Cerebellar cortex (tissue), 1 donor: ENCODE measurements around the gene ATP11B.

Source experiments
- DNase-seq: peaks from one replicate; pipeline ENCODE4 v3.0.0-alpha.2; 2015; ENCODE audit warnings: low spot score

The ATP11B gene

GRCh38 chr3:182910936-182911781, 117.9 kb downstream of the ATP11B start:
- DNase-seq, result no peak

DNA sequence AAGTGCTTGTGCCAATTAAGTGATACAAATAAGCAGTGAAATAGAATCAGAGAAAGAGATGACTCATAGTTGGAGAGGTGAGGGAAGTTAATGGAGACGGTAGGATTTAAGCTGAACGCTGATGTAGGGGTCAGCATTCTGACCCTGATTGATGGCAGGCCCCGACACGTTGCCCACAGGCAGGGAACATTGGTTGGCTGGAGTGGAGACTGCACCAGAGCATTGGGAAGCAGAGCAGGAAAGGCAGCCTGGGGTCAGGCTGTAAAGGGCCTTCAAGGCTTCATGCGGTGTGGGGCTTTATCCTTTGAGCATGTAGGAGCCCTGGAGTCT, 118.4 kb downstream of the ATP11B start:
- no peak for DNase-seq

DNA sequence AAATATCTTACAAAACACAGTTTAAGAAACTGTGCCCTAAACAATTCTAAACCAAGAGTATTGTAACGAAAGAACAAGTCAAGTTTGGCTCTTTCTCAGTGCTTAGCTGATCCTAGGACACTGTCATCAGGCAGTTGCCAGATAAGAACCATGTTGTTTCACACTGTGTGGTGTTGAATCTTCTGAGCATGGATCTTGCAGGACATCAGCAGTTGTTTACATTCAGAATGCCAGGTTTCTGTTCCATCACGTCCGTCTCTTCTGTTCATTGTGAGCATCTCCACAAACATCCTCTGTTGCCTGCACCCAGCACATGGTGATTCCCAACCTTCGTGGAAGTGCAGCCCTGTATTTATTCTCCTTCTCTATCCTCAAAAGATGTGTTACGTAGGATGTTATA, 119.2 kb downstream of the ATP11B start:
- DNase-seq, result no peak

DNA sequence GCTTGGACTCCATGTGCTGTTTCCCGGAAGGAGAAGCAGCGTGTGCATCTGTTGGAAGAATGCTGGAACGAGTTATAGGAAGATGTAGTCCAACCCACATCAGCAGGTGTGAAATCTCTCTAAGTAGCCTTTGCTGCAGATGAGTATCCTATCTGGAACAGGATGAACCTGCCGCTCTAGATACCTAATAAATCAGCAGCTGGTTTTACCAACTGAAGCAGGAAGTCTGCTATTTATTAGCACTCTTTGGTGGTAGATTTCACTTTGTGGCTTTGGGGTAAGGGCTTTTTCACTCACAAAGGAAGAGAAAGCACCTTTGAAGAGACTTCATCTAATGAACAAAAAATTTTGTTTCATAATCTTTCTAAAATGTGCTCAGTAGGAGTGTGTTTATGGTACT, 120.6 kb downstream of the ATP11B start:
- no peak for DNase-seq

DNA sequence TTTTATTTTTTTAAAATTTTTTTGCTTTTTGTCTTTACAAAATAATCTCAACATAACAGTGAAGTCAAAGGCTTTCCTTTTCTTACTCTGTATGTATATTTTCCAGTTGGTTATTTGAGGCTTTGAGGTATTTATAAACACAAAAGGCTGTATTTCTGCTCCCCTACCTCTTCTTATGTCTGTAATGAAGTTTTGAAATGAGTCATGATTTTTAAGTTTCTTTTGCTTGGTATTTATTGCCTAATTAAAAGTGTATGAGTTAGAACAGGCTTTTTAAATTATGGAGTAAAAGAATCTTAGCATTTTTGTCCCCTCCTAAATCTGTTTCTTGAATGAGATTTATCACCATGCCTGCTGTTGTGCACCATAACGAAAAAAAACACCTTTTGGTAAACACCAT, 121.0 kb downstream of the ATP11B start:
- no peak for DNase-seq

DNA sequence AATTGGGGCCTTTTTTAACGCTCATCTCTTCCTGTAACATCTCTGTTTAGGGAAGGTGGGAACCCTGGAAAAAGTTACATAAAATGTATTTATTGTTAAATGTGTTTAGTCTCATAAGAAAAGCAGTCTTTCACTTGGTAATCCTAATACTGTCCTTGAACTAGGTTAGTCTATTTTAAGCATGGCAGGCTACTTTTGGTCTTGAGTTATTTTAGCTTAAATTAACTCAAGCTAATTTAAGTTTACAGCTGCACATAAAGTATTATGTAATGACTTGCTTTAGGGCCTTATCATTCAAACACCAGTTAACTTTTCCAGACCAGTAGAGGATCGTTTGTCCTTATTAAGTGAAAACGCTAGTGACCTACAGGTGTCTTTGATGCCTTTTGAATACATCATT, 123.8 kb downstream of the ATP11B start:
- no peak for DNase-seq

- no peak for DNase-seq
Observed at GRCh38 chr3:182919866-182920357, 126.6 kb downstream of the ATP11B start.

- no peak for DNase-seq
Observed at GRCh38 chr3:182920515-182921084, 127.3 kb downstream of the ATP11B start.

DNA sequence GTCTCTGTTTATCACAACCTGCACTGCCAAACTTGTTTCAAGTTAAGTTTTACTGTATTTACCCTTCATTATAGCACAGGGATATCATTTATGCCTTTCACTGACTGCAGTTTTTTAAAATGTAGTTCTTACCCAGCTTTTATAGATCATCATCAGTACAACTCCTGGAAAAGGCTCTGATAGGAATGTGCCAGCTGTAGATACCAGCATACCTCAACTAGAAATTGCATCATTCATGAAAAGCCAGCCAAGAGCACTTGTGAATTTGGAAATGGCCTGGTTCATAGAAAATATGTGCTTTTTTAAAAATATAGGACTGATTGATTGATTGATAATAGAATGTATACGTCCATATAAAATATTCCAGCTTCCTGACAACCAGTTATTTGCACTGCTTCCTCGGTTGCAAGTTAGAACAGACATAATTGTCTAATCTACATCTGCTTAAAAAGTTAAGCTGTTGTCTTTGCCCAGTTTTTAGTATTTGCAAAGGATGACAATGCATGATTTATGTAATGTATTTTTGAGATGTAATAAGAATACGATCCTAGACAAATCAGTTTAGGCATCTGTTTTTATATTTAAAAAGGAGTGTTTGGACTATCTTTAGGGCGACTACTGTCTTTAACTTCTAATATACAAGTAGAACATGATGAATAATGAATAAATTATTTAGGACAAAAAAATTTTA, 128.5 kb downstream of the ATP11B start:
- no peak for DNase-seq

DNA sequence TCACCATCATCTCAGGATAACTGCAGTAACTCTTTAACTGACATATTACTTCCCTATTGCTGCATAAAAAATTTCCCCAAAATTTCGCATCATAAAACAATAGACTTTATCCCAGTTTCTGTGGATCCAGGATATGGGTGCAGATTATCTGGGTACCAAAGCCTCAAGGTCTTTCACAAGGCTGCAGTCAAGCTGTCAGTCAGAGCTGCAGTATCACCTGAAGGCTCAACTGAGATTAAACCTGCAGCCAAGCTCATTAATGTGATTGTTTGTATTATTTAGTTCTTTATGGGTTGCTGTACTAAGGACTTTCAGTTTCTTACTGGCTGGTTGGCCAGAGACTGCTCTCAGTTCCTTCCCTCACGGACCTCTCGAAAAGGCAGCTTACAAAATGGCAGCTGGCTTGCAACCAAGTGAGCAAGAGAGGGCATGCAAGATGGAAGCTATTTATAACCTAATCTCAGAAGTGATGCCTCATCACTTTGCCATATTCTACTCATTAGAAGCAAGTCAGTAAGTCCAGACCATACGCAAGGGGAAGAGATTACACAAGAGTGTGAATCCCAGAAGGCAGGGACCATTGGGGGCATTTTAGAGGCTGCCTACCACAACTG, 132.1 kb downstream of the ATP11B start:
- peak; percentile 7 for DNase-seq

- DNase-seq, result no peak
Observed at GRCh38 chr3:182925944-182926337, 132.6 kb downstream of the ATP11B start.

DNA sequence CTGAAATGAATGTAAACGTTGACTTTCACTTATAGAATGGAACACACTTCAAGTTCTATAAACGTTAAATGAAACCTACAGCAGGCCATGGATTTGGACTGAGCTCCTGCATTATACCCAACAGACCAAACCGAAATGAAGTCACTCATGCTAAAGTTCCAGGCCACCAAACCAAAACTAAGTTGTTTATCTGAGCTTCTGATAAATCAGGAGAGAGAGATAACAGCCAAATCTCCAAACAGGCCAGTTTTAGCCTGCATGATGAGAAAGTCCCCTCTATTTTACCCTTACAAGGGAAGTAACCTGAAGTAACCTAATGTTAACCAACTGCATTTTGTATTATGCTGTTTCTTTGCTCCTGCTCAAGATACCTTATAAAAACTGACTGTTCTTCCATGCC, 142.5 kb downstream of the ATP11B start:
- DNase-seq, result no peak

GRCh38 chr3:182936239-182936917, 143.1 kb downstream of the ATP11B start:
- DNase-seq, result no peak

GRCh38 chr3:182936918-182937285, 143.6 kb downstream of the ATP11B start:
- no peak for DNase-seq

GRCh38 chr3:182937293-182938051, 144.2 kb downstream of the ATP11B start:
- DNase-seq, result no peak

- no peak for DNase-seq
Observed at GRCh38 chr3:182940266-182940808, 147.0 kb downstream of the ATP11B start.

DNA sequence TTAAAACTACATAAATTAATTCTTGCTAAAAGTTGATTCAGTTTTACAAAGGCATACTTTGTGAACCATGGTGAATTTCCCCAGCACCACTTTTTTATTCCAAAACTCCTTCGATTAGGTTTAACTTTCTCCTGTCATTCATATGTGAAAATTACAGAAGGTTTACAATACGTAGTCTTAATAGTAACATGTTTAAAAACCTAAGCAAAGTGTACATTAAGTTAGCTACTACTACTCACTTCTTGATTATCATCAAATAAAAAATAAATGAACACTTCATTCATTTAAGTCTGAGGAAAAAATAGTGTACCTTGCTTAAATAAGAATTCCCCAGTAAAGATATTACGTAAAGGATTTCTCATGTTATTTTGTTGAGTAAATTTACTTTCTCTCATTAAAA, 148.4 kb downstream of the ATP11B start:
- no peak for DNase-seq

GRCh38 chr3:182947888-182948287, 154.6 kb downstream of the ATP11B start:
- no peak for DNase-seq

DNA sequence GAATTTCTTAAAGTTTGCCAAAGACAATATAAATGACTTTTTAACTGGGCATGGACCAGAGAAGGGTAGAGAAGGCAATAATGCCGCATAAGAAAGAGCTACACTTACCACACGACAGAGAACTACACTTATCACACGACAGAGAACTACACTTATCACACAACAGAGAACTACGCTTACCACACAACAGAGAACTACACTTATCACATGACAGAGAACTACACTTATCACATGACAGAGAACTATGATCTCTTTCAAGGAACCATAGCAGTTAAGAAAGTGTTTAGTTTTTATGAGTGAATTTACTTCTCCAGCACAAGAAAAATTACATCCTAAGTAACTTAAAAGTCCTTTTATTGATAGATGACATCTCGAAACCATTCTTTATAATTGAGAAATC, 155.0 kb downstream of the ATP11B start:
- no peak for DNase-seq

DNA sequence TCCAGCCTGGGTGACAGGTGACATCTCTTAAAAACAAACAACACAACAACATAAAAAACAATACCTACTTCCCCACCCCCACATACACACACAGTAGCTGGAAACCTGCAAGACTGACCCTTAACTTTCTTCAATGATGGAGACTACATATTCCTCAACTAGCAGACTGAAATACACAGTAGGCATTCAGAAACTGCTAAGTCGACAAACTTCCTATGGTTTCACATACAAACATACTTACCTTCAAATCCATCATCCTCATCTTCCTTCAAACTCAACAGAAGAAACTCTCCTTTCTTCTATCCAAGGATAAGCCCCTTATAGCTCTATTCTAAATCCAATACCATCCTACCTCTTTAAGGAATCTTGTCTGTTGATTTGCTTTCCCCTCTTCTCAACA, 156.4 kb downstream of the ATP11B start:
- no peak for DNase-seq

- no peak for DNase-seq
Observed at GRCh38 chr3:182954553-182955235, 161.4 kb downstream of the ATP11B start.
